ENCODE results near the gene CD83. TPM values are rescaled to one million over a fixed set of nuclear protein-coding genes. Genes with fewer than 3 reads are reported as not detected.

CD83 gene
- total and polyA plus RNA-seq, 2 of the 4 experiments (the other 2 are of a cell fraction), result 2.0 to 2.5 TPM

GRCh38 chr6:14092838-14093789 lies 24.5 kb upstream of the CD83 start:
- H3K56ac ChIP-seq (ENCODE audit: extremely low read depth, insufficient read depth, low read length), result no peak overlapping the region
- intact Hi-C loops (cut with micrococcal nuclease) (no loop called here), in situ Hi-C loops (cut with MboI; ENCODE audit: low sequenced_read_pairs) (no loop called here), dilution Hi-C loops (cut with HindIII; ENCODE audit: low sequenced_read_pairs, unreplicated experiment) (no loop called here)
- no peak overlapping the region for H3K14ac ChIP-seq (replicated peaks; ENCODE audit: low read depth, low read length)
- H2BK15ac ChIP-seq (ENCODE audit: low read depth, low read length), result no peak overlapping the region
- no TSS peak for BruUV-seq (replicated peaks)
- no peak overlapping the region for H2BK20ac ChIP-seq (ENCODE audit: low read depth, low read length)
- peaks cover 13% of the 10 kb centered on the region for H3K27me3 ChIP-seq (ENCODE audit: control insufficient read depth, insufficient read depth, low read length)
- H2BK5ac ChIP-seq (ENCODE audit: low read depth, low read length, poor library complexity, severe bottlenecking), result no peak overlapping the region
- H3K23ac ChIP-seq (ENCODE audit: low read depth, low read length), result no peak overlapping the region
- H3K4me1 ChIP-seq (ENCODE audit: control insufficient read depth, insufficient read depth, low read length), result no peaks in the 10 kb centered on the region
- DNase-seq, result no peak
- H4K5ac ChIP-seq (ENCODE audit: low read depth, low read length), result no peak overlapping the region
- no peak overlapping the region for H4K91ac ChIP-seq (ENCODE audit: insufficient read depth, low read depth, low read length)
- CTCF ChIA-PET, result no interaction called here
- TF ChIP-seq USF2 (IDR thresholded peaks at IDR 0.05; ENCODE audit: low read depth, low read length) (no peak), ELK1 (IDR thresholded peaks at IDR 0.05; ENCODE audit: borderline replicate concordance, low read depth, low read length) (no peak), RFX5 (IDR thresholded peaks at IDR 0.05; ENCODE audit: low read depth, low read length) (no peak), MAFK (IDR thresholded peaks at IDR 0.05; ENCODE audit: low read depth, low read length) (no peak), NFE2L2 (IDR thresholded peaks at IDR 0.05; ENCODE audit: low read depth, low read length) (no peak), MAZ (IDR thresholded peaks at IDR 0.05; ENCODE audit: borderline replicate concordance, low read depth, low read length) (no peak), CEBPB (IDR thresholded peaks at IDR 0.05; ENCODE audit: low read depth, low read length) (no peak), BHLHE40 (IDR thresholded peaks at IDR 0.05; ENCODE audit: low read depth, low read length) (no peak), CTCF (conservative IDR thresholded peaks at IDR 0.05; ENCODE audit: low read depth, low read length) (no peak), RCOR1 (IDR thresholded peaks at IDR 0.05; ENCODE audit: insufficient replicate concordance, low read length) (no peak), FOS (IDR thresholded peaks at IDR 0.05; ENCODE audit: low read depth, low read length) (no peak)
- no peak overlapping the region for H2AFZ ChIP-seq (replicated peaks; ENCODE audit: low read length, poor library complexity)
- H2AK5ac ChIP-seq (ENCODE audit: low read depth, low read length), result no peak overlapping the region
- no peaks in the 10 kb centered on the region for H4K20me1 ChIP-seq (ENCODE audit: insufficient read depth, low read length)
- no peaks in the 10 kb centered on the region for H3K79me1 ChIP-seq (ENCODE audit: low read depth in 1 of 2, low read length in 2 of 2)
- H3K9me3 ChIP-seq (ENCODE audit: control insufficient read depth, insufficient read depth, low read length), result no peaks in the 10 kb centered on the region; the same call in 1 of the 2 replicates
- H3K9me1 ChIP-seq (ENCODE audit: insufficient read depth, low read length), result no peaks in the 10 kb centered on the region
- no peak overlapping the region for H2BK120ac ChIP-seq (ENCODE audit: low read depth, low read length)
- H3K27ac ChIP-seq (ENCODE audit: insufficient read depth, low read length), result no peak overlapping the region
- H3K36me3 ChIP-seq (ENCODE audit: control insufficient read depth, insufficient read depth, low read length), result no peaks in the 10 kb centered on the region
- no peak overlapping the region for H3K9ac ChIP-seq (ENCODE audit: low read depth, low read length)
- H3K4me3 ChIP-seq (ENCODE audit: insufficient read depth, low read depth, low read length), result no peak overlapping the region
- no peak overlapping the region for H3K4ac ChIP-seq (ENCODE audit: low read depth, low read length)
- no peak for ATAC-seq (ENCODE audit: low read depth)
- H2AK9ac ChIP-seq (replicated peaks; ENCODE audit: low read depth, low read length, poor library complexity), result no peak overlapping the region
- no peak overlapping the region for H3K18ac ChIP-seq (ENCODE audit: low read depth, low read length)
- WGBS, 2 experiments (ENCODE audit: extremely low coverage in 2 of 2, insufficient read length in 1 of 2), result 50% methylated on average over 1 of the region's 11 CpGs; no CpG with 5 or more reads in 1 of the 2 experiments
- no peak overlapping the region for H4K8ac ChIP-seq (ENCODE audit: low read depth in 2 of 2, low read length in 2 of 2)
- POLR2A ChIA-PET (ENCODE audit: unreplicated experiment), result no interaction called here
- H3K4me2 ChIP-seq (ENCODE audit: low read depth, low read length), result no peak overlapping the region

Data from IMR-90 (cell line).